Neural cell (in vitro differentiated cells): Measurements from ENCODE around the gene MSANTD2. TPM values are rescaled to one million over a fixed set of nuclear protein-coding genes. Genes with fewer than 3 reads are reported as not detected.

Experiments used
- H2AFZ ChIP-seq: fragments of 200-600, 300-800 bp; sonication (generic), shearing (Covaris generic); 2 replicates; pipeline ENCODE4 v1.6.0; 2014; ENCODE audit warnings: low read depth, mild to moderate bottlenecking, antibody characterized with exemption, low read length, moderate library complexity
- H3F3A ChIP-seq: fragments of 200-600 bp; shearing (Covaris generic); 2 replicates; pipeline ENCODE4 v1.6.1; 2016; ENCODE audit warnings: mild to moderate bottlenecking, moderate library complexity, mixed read lengths, antibody characterized with exemption, low read length; ENCODE audit not compliant: insufficient read depth, poor library complexity, severe bottlenecking
- H3K27ac ChIP-seq: fragments of 200-600, 300-800 bp; sonication (generic), shearing (Covaris generic); 2 replicates; pipeline ENCODE4 v1.5.1; 2014; ENCODE audit warnings: mild to moderate bottlenecking, low read length, moderate library complexity
- H3K27me3 ChIP-seq: fragments of 300-800, 200-600 bp; sonication (generic), shearing (Covaris generic); 2 replicates; pipeline ENCODE4 v1.6.0; 2014; ENCODE audit warnings: mild to moderate bottlenecking, low read depth, low read length, moderate library complexity; ENCODE audit not compliant: insufficient read depth
- H3K36me3 ChIP-seq: fragments of 300-800, 200-600 bp; sonication (generic), shearing (Covaris generic); 2 replicates; pipeline ENCODE4 v1.5.1; 2014; ENCODE audit warnings: mild to moderate bottlenecking, antibody characterized with exemption, low read length, moderate library complexity; ENCODE audit not compliant: insufficient read depth
- H3K4me2 ChIP-seq: fragments of 300-800, 200-600 bp; sonication (generic), shearing (Covaris generic); 2 replicates; pipeline ENCODE4 v1.6.0; 2014; ENCODE audit warnings: mild to moderate bottlenecking, low read length
- H3K4me3 ChIP-seq: fragments of 300-800, 200-600 bp; sonication (generic), shearing (Covaris generic); 2 replicates; pipeline ENCODE4 v1.5.1; 2014; ENCODE audit warnings: mild to moderate bottlenecking, low read length, moderate library complexity
- H3K79me2 ChIP-seq: fragments of 200-600 bp; shearing (Covaris generic); replicated peaks from 2 replicates; pipeline ENCODE4 v1.6.0; 2014; ENCODE audit warnings: mild to moderate bottlenecking, low read length, moderate library complexity; ENCODE audit not compliant: insufficient read depth
- H3K9ac ChIP-seq: fragments of 300-800, 200-600 bp; sonication (generic), shearing (Covaris generic); 2 replicates; pipeline ENCODE4 v1.6.1; 2016; ENCODE audit warnings: mild to moderate bottlenecking, low read length, mixed read lengths
- H3K9me2 ChIP-seq: fragments of 200-600 bp; shearing (Covaris generic); 2 replicates; pipeline ENCODE4 v1.6.1; 2016; ENCODE audit warnings: mild to moderate bottlenecking, low read length, mixed read lengths; ENCODE audit not compliant: insufficient read depth
- H3K9me3 ChIP-seq: fragments of 200-600, 300-800 bp; sonication (generic), shearing (Covaris generic); 2 replicates; pipeline ENCODE4 v1.6.1; 2016; ENCODE audit warnings: mild to moderate bottlenecking, mixed run types, low read length, moderate library complexity, mixed read lengths
- H4K20me1 ChIP-seq: fragments of 200-600 bp; shearing (Covaris generic); 2 replicates; pipeline ENCODE4 v1.6.1; 2016; ENCODE audit warnings: mild to moderate bottlenecking, mixed run types; ENCODE audit not compliant: insufficient read depth
- EP300 ChIP-seq: fragments of 450-650 bp; conservative IDR thresholded peaks from 2 replicates; pipeline ENCODE4 v1.6.1; 2014; ENCODE audit warnings: antibody characterized with exemption, mild to moderate bottlenecking, moderate library complexity; ENCODE audit not compliant: poor library complexity, severe bottlenecking
- EZH2 ChIP-seq: fragments of 200-600, 300-800 bp; shearing (Covaris generic), sonication (generic); IDR thresholded peaks from 2 replicates; pipeline ENCODE4 v1.6.1; 2014; ENCODE audit warnings: antibody characterized with exemption, low read length, borderline replicate concordance, mild to moderate bottlenecking; ENCODE audit not compliant: insufficient read depth, poor library complexity, severe bottlenecking
- MXI1 ChIP-seq: fragments of 450-650 bp; conservative IDR thresholded peaks from 2 replicates; pipeline ENCODE4 v1.6.1; 2014; ENCODE audit warnings: antibody characterized with exemption, mild to moderate bottlenecking; ENCODE audit not compliant: poor library complexity, severe bottlenecking
- POLR2AphosphoS5 ChIP-seq: IDR thresholded peaks from 2 replicates; pipeline ENCODE4 v1.6.1; 2012
- RAD21 ChIP-seq: fragments of 450-650 bp; conservative IDR thresholded peaks from 2 replicates; pipeline ENCODE4 v1.6.1; 2014; ENCODE audit warnings: antibody characterized with exemption, mild to moderate bottlenecking, moderate library complexity
- SMC3 ChIP-seq: fragments of 450-650 bp; conservative IDR thresholded peaks from 2 replicates; pipeline ENCODE4 v1.6.1; 2014; ENCODE audit warnings: antibody characterized with exemption, mild to moderate bottlenecking, moderate library complexity; ENCODE audit not compliant: poor library complexity
- TAF1 ChIP-seq: IDR thresholded peaks from 2 replicates; pipeline ENCODE4 v1.6.1; 2012; ENCODE audit warnings: low read depth
- polyA plus RNA-seq: library from polyadenylated mRNA; depleted of rRNA; stranded (reverse); fragments of >200 nt; gene quantifications from 2 replicates; pipeline ENCODE4 v1.2.3, GENCODE V29; 2014
- TF ChIP-seq, protein P1 (sequence below): fragments of 450-650 bp; IDR thresholded peaks from 2 replicates; pipeline ENCODE4 v1.5.1; 2014; ENCODE audit warnings: antibody characterized with exemption, mild to moderate bottlenecking, moderate library complexity; ENCODE audit not compliant: poor library complexity, severe bottlenecking
- TF ChIP-seq, protein P2 (sequence below): IDR thresholded peaks from 2 replicates; pipeline ENCODE4 v1.6.1; 2012; ENCODE audit warnings: borderline replicate concordance

The MSANTD2 gene
- polyA plus RNA-seq, 1 donor from 2014 or later: 45.3 TPM

DNA sequence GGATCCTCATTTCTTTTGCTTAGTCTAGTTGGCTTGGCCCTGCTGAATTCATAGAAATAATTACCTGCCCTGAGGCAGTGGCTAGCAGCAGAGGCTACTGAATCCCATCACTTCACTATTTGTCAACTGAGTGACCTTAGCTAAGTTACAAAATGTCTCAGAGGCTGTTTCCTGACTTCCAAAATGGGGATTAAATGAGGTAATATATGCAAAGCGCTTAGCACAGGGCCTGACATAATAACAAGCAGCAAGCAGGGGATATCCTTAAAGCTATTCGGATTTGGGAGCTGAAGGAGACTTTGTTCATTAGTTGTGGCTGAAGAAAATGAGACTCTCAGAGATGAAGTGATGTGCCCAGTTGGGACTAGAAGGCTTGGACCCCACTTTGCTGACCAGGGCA is 57.7 kb downstream of the MSANTD2 start:
- TF ChIP-seq EZH2: no peak
- TF ChIP-seq SMC3: no peak
- no peak for TF ChIP-seq MXI1
- TF ChIP-seq, protein P1, sequence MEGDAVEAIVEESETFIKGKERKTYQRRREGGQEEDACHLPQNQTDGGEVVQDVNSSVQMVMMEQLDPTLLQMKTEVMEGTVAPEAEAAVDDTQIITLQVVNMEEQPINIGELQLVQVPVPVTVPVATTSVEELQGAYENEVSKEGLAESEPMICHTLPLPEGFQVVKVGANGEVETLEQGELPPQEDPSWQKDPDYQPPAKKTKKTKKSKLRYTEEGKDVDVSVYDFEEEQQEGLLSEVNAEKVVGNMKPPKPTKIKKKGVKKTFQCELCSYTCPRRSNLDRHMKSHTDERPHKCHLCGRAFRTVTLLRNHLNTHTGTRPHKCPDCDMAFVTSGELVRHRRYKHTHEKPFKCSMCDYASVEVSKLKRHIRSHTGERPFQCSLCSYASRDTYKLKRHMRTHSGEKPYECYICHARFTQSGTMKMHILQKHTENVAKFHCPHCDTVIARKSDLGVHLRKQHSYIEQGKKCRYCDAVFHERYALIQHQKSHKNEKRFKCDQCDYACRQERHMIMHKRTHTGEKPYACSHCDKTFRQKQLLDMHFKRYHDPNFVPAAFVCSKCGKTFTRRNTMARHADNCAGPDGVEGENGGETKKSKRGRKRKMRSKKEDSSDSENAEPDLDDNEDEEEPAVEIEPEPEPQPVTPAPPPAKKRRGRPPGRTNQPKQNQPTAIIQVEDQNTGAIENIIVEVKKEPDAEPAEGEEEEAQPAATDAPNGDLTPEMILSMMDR: no peak
- TF ChIP-seq, protein P2, sequence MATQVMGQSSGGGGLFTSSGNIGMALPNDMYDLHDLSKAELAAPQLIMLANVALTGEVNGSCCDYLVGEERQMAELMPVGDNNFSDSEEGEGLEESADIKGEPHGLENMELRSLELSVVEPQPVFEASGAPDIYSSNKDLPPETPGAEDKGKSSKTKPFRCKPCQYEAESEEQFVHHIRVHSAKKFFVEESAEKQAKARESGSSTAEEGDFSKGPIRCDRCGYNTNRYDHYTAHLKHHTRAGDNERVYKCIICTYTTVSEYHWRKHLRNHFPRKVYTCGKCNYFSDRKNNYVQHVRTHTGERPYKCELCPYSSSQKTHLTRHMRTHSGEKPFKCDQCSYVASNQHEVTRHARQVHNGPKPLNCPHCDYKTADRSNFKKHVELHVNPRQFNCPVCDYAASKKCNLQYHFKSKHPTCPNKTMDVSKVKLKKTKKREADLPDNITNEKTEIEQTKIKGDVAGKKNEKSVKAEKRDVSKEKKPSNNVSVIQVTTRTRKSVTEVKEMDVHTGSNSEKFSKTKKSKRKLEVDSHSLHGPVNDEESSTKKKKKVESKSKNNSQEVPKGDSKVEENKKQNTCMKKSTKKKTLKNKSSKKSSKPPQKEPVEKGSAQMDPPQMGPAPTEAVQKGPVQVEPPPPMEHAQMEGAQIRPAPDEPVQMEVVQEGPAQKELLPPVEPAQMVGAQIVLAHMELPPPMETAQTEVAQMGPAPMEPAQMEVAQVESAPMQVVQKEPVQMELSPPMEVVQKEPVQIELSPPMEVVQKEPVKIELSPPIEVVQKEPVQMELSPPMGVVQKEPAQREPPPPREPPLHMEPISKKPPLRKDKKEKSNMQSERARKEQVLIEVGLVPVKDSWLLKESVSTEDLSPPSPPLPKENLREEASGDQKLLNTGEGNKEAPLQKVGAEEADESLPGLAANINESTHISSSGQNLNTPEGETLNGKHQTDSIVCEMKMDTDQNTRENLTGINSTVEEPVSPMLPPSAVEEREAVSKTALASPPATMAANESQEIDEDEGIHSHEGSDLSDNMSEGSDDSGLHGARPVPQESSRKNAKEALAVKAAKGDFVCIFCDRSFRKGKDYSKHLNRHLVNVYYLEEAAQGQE: no peak
- no peak for TF ChIP-seq POLR2AphosphoS5
- TF ChIP-seq EP300: no peak
- no peak for TF ChIP-seq TAF1
- no peak for TF ChIP-seq RAD21
- Histone ChIP-seq H3K4me3 (no peak overlapping the region), H3K9me2 (no peaks in the 10 kb centered on the region), H3K9ac (no peak overlapping the region), H2AFZ (no peak overlapping the region), H3K79me2 (no peaks in the 10 kb centered on the region), H3K27ac (no peak overlapping the region), H4K20me1 (no peaks in the 10 kb centered on the region), H3K9me3 (no peaks in the 10 kb centered on the region), H3K27me3 (peaks cover 77% of the 10 kb centered on the region), H3K4me2 (no peak overlapping the region), H3F3A (no peaks in the 10 kb centered on the region), H3K36me3 (no peaks in the 10 kb centered on the region)

DNA sequence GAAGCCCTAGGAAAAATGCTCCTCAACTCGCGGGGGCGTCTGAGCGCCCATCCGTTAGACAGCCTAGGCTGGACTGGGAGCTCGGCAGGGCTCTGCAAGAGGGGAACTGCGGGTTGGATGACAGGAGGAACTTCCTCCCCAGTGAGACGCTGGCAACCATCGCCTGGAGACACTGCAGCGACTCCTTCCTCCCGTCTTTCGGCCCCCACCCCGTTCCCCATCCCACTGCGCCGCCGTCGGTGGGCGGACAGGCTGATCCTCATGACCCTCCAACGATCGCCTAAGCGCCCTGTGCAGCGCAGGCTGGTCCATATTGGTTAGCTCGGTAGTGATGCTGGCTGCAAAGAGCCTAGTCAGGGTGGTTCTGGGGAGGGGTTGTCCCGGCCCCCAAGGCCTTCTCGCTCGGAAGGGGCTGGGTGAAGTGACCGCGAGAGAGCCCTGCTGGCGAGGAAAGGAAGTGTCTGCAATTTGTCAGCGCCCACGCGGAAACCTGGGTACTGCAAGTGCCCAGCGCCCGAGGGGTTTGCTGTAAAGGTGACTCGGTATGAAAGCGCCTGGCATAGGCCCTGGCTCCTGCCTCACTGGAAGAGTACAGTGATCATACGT is 59.8 kb downstream of the MSANTD2 start:
- Histone ChIP-seq H3K4me2 (peak overlapping the region; percentile 78), H2AFZ (peak overlapping the region; percentile 45), H3K9ac (peak overlapping the region; percentile 42), H3F3A (no peaks in the 10 kb centered on the region), H3K79me2 (no peaks in the 10 kb centered on the region), H3K27ac (no peak overlapping the region), H3K9me2 (no peaks in the 10 kb centered on the region), H3K27me3 (peaks cover 55% of the 10 kb centered on the region), H3K4me3 (peak overlapping the region; percentile 77), H3K36me3 (no peaks in the 10 kb centered on the region), H3K9me3 (no peaks in the 10 kb centered on the region), H4K20me1 (no peaks in the 10 kb centered on the region)
- no peak for TF ChIP-seq RAD21
- TF ChIP-seq, protein P1: peak; percentile 51
- TF ChIP-seq POLR2AphosphoS5: no peak
